GM23338 (cell line): ENCODE measurements around the gene BNIP5. TPM values are rescaled to one million over a fixed set of nuclear protein-coding genes. Genes with fewer than 3 reads are reported as not detected.

Experiments used
- ATAC-seq: fragments of 200-7000 bp; cut with Tn5 transposase; 3 replicates; pipeline ENCODE4 v1.9.1; 2020
- DNase-seq: peaks from one replicate; pipeline ENCODE4 v3.0.0-alpha.2; 2015; ENCODE audit warnings: low spot score
- H2AFZ ChIP-seq: fragments of 200-600 bp; sonication (generic); 2 replicates; pipeline ENCODE4 v1.8.0; 2016; ENCODE audit warnings: antibody characterized with exemption, mild to moderate bottlenecking, moderate library complexity
- H3F3A ChIP-seq: fragments of 200-600 bp; sonication (generic); replicated peaks from 2 replicates; pipeline ENCODE4 v1.8.0; 2017; ENCODE audit warnings: antibody characterized with exemption, mixed run types, low read depth
- H3K27ac ChIP-seq: fragments of 200-600 bp; sonication (generic); 2 replicates; pipeline ENCODE4 v1.6.1; 2016; ENCODE audit warnings: low read depth
- H3K27me3 ChIP-seq: fragments of 200-600 bp; sonication (generic); 2 replicates; pipeline ENCODE4 v1.8.0; 2016; ENCODE audit warnings: mild to moderate bottlenecking, mixed run types, moderate library complexity; ENCODE audit not compliant: insufficient read depth
- H3K36me3 ChIP-seq: fragments of 200-600 bp; sonication (generic); 2 replicates; pipeline ENCODE4 v1.8.0; 2016; ENCODE audit warnings: mild to moderate bottlenecking; ENCODE audit not compliant: insufficient read depth
- H3K4me1 ChIP-seq: fragments of 200-600 bp; sonication (generic); 2 replicates; pipeline ENCODE4 v1.8.0; 2016; ENCODE audit warnings: mild to moderate bottlenecking, moderate library complexity; ENCODE audit not compliant: insufficient read depth
- H3K4me2 ChIP-seq: fragments of 200-600 bp; sonication (generic); 2 replicates; pipeline ENCODE4 v1.7.1; 2017; ENCODE audit warnings: mixed run types
- H3K4me3 ChIP-seq: fragments of 200-600 bp; sonication (generic); 2 replicates; pipeline ENCODE4 v1.6.1; 2016; ENCODE audit warnings: mixed run types
- H3K79me2 ChIP-seq: fragments of 200-600 bp; sonication (generic); replicated peaks from 2 replicates; pipeline ENCODE4 v1.8.0; 2017; ENCODE audit warnings: mild to moderate bottlenecking; ENCODE audit not compliant: insufficient read depth
- H3K9me2 ChIP-seq: fragments of 200-600 bp; sonication (generic); 2 replicates; pipeline ENCODE4 v1.8.0; 2017; ENCODE audit not compliant: insufficient read depth
- H4K20me1 ChIP-seq: fragments of 200-600 bp; sonication (generic); replicated peaks from 2 replicates; pipeline ENCODE4 v1.8.0; 2017; ENCODE audit warnings: mild to moderate bottlenecking; ENCODE audit not compliant: insufficient read depth
- H3K27ac Mint-ChIP-seq: 2 replicates; pipeline ENCODE4 v1.8.0; 2020; ENCODE audit warnings: inconsistent platforms, mild to moderate bottlenecking, moderate library complexity, mixed read lengths
- H3K27me3 Mint-ChIP-seq: 3 replicates; pipeline ENCODE4 v1.8.0; 2022; ENCODE audit warnings: low read depth, mild to moderate bottlenecking, moderate library complexity, mixed read lengths, inconsistent platforms; ENCODE audit not compliant: insufficient read depth, poor library complexity
- H3K36me3 Mint-ChIP-seq: 3 replicates; pipeline ENCODE4 v1.8.0; 2021; ENCODE audit warnings: low read depth, mild to moderate bottlenecking, inconsistent platforms, moderate library complexity, mixed read lengths
- H3K4me1 Mint-ChIP-seq: 3 replicates; pipeline ENCODE4 v1.8.0; 2020; ENCODE audit warnings: mild to moderate bottlenecking, inconsistent platforms, mixed read lengths
- H3K4me3 Mint-ChIP-seq: 3 replicates; pipeline ENCODE4 v1.8.0; 2021; ENCODE audit warnings: moderate library complexity, mild to moderate bottlenecking, inconsistent platforms, mixed read lengths
- H3K9me3 Mint-ChIP-seq: 3 replicates; pipeline ENCODE4 v1.8.0; 2020; ENCODE audit warnings: moderate library complexity, mild to moderate bottlenecking, inconsistent platforms, mixed read lengths
- CREB1 ChIP-seq: fragments of 250-450 bp; sonication (Bioruptor Pico); IDR thresholded peaks from 2 replicates; pipeline ENCODE4 v1.5.0; 2020; ENCODE audit warnings: low read depth, mild to moderate bottlenecking, moderate library complexity
- EZH2 ChIP-seq: fragments of 200-600 bp; sonication (generic); IDR thresholded peaks from one replicate; pipeline ENCODE4 v1.8.0; 2017; ENCODE audit warnings: antibody characterized with exemption, mild to moderate bottlenecking, low read depth; ENCODE audit not compliant: unreplicated experiment
- EZH2phosphoT487 ChIP-seq: fragments of 200-600 bp; sonication (generic); IDR thresholded peaks from one replicate; pipeline ENCODE4 v1.8.1; 2018; ENCODE audit warnings: antibody characterized with exemption; ENCODE audit not compliant: unreplicated experiment
- JUNB ChIP-seq: IDR thresholded peaks from one replicate; pipeline ENCODE4 v1.6.1; 2016; ENCODE audit warnings: antibody characterized with exemption; ENCODE audit not compliant: unreplicated experiment
- NANOG ChIP-seq: IDR thresholded peaks from 2 replicates; pipeline ENCODE4 v1.6.1; 2016; ENCODE audit warnings: antibody characterized with exemption, borderline replicate concordance
- POLR2AphosphoS5 ChIP-seq: IDR thresholded peaks from 2 replicates; pipeline ENCODE4 v1.6.1; 2016; ENCODE audit warnings: antibody characterized with exemption, low read depth
- REST ChIP-seq: IDR thresholded peaks from one replicate; pipeline ENCODE4 v1.6.1; 2018; ENCODE audit warnings: antibody characterized with exemption; ENCODE audit not compliant: unreplicated experiment
- STAT1 ChIP-seq: IDR thresholded peaks from one replicate; pipeline ENCODE4 v1.6.1; 2016; ENCODE audit warnings: antibody characterized with exemption; ENCODE audit not compliant: unreplicated experiment
- ZNF114 ChIP-seq: fragments of 250-450 bp; sonication (Bioruptor Pico); IDR thresholded peaks from 2 replicates; pipeline ENCODE4 v1.5.0; 2020; ENCODE audit warnings: mild to moderate bottlenecking, moderate library complexity
- ZNF331 ChIP-seq: fragments of 250-450 bp; sonication (Bioruptor Pico); IDR thresholded peaks from 2 replicates; pipeline ENCODE4 v1.5.0; 2020; ENCODE audit warnings: low read depth, mild to moderate bottlenecking, moderate library complexity
- ZNF462 ChIP-seq: fragments of 250-450 bp; sonication (Bioruptor Pico); IDR thresholded peaks from 2 replicates; pipeline ENCODE4 v1.5.0; 2020; ENCODE audit warnings: mild to moderate bottlenecking, moderate library complexity
- polyA plus RNA-seq: library from polyadenylated mRNA; unstranded; fragments of >200 nt; fragmentation: Nextera tagmentation; extraction: Ambion mirVana; gene quantifications from 2 replicates; pipeline ENCODE4 v1.2.1, GENCODE V29; 2016
- total RNA-seq: library from RNA; depleted of rRNA; stranded (reverse); fragments of >200 nt; shearing (Covaris generic); gene quantifications from 2 replicates; pipeline ENCODE4 v1.2.3, GENCODE V29; 2014
- TF ChIP-seq, protein P1 (sequence below): IDR thresholded peaks from 2 replicates; pipeline ENCODE4 v1.6.1; 2016; ENCODE audit warnings: antibody characterized with exemption
- TF ChIP-seq, protein P2 (sequence below), 2 experiments: fragments of 200-600 bp in 1 of 2; sonication (generic) in 1 of 2; conservative IDR thresholded peaks; 2 replicates each; pipeline versions ENCODE4 v1.5.1 to v1.6.1; 2016 to 2017; ENCODE audit warnings: antibody characterized with exemption in 2 of 2, low read depth in 2 of 2, mild to moderate bottlenecking in 2 of 2, moderate library complexity in 1 of 2

The BNIP5 gene
- total and polyA plus RNA-seq, 2 experiments from 2014 or later, result not detected

GRCh38 chr6:36305885-36306284 lies 30.8 kb downstream of the BNIP5 start:
- no peaks in the 10 kb centered on the region for H3K79me2 ChIP-seq
- H3K4me3 ChIP-seq, result no peak overlapping the region
- Mint-ChIP-seq H3K4me1 (peaks cover 9% of the 10 kb centered on the region), H3K27ac (no peak overlapping the region), H3K9me3 (no peaks in the 10 kb centered on the region), H3K36me3 (0 out of 3 replicates have a peak, but pooled peaks cover 3% of the 10 kb centered on the region), H3K27me3 (peaks cover 5% of the 10 kb centered on the region), H3K4me3 (no peak overlapping the region)
- no peaks in the 10 kb centered on the region for H3K27me3 ChIP-seq
- H4K20me1 ChIP-seq, result no peaks in the 10 kb centered on the region
- no peaks in the 10 kb centered on the region for H3F3A ChIP-seq
- H3K4me2 ChIP-seq, result no peak overlapping the region
- H2AFZ ChIP-seq, result peak overlapping the region; percentile 52; the same call in 1 of the 2 replicates
- no peaks in the 10 kb centered on the region for H3K36me3 ChIP-seq
- TF ChIP-seq EZH2phosphoT487 (no peak), ZNF114 (CRISPR knock-in tag) (no peak), POLR2AphosphoS5 (no peak), STAT1 (no peak), ZNF331 (CRISPR knock-in tag) (no peak), CREB1 (CRISPR knock-in tag) (no peak), REST (no peak), JUNB (no peak), NANOG (no peak), ZNF462 (CRISPR knock-in tag) (no peak), EZH2 (no peak)
- TF ChIP-seq, protein P1, sequence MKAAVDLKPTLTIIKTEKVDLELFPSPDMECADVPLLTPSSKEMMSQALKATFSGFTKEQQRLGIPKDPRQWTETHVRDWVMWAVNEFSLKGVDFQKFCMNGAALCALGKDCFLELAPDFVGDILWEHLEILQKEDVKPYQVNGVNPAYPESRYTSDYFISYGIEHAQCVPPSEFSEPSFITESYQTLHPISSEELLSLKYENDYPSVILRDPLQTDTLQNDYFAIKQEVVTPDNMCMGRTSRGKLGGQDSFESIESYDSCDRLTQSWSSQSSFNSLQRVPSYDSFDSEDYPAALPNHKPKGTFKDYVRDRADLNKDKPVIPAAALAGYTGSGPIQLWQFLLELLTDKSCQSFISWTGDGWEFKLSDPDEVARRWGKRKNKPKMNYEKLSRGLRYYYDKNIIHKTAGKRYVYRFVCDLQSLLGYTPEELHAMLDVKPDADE, result no peak
- TF ChIP-seq, protein P2, sequence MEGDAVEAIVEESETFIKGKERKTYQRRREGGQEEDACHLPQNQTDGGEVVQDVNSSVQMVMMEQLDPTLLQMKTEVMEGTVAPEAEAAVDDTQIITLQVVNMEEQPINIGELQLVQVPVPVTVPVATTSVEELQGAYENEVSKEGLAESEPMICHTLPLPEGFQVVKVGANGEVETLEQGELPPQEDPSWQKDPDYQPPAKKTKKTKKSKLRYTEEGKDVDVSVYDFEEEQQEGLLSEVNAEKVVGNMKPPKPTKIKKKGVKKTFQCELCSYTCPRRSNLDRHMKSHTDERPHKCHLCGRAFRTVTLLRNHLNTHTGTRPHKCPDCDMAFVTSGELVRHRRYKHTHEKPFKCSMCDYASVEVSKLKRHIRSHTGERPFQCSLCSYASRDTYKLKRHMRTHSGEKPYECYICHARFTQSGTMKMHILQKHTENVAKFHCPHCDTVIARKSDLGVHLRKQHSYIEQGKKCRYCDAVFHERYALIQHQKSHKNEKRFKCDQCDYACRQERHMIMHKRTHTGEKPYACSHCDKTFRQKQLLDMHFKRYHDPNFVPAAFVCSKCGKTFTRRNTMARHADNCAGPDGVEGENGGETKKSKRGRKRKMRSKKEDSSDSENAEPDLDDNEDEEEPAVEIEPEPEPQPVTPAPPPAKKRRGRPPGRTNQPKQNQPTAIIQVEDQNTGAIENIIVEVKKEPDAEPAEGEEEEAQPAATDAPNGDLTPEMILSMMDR (conservative IDR thresholded peaks at IDR 0.05; ENCODE audit: low read depth in 2 of 2), result no peak
- peaks cover 5% of the 10 kb centered on the region; the same call in 1 of the 2 replicates for H3K4me1 ChIP-seq
- H3K9me2 ChIP-seq, result no peaks in the 10 kb centered on the region
- H3K27ac ChIP-seq, result no peak overlapping the region
- DNase-seq (no peak), ATAC-seq (no peak)
